Chondrocyte (in vitro differentiated cells): ENCODE results near the gene PRKAB2. TPM values are rescaled to one million over a fixed set of nuclear protein-coding genes. Genes with fewer than 3 reads are reported as not detected.
"Not testable (repeated sequence)": the region's sequence is repeated elsewhere in the genome, so short reads cannot be mapped to it uniquely, and the experiment has no call there.

Experiments
- DNase-seq: peaks from one replicate; pipeline ENCODE4 v3.0.0; 2021; ENCODE audit warnings: mixed read lengths, low spot score
- H3K27ac Mint-ChIP-seq: one replicate; pipeline ENCODE4 v1.8.0; 2021; ENCODE audit warnings: mild to moderate bottlenecking, moderate library complexity, mixed read lengths; ENCODE audit not compliant: unreplicated experiment
- H3K27me3 Mint-ChIP-seq: 2 replicates; pipeline ENCODE4 v1.8.0; 2021; ENCODE audit warnings: low read depth, mixed read lengths
- H3K36me3 Mint-ChIP-seq: 2 replicates; pipeline ENCODE4 v1.8.0; 2021; ENCODE audit warnings: low read depth, mixed read lengths
- H3K4me1 Mint-ChIP-seq: 2 replicates; pipeline ENCODE4 v1.8.0; 2021; ENCODE audit warnings: low read depth, mild to moderate bottlenecking, mixed read lengths
- H3K4me3 Mint-ChIP-seq: one replicate; pipeline ENCODE4 v1.8.0; 2021; ENCODE audit warnings: mild to moderate bottlenecking, moderate library complexity, mixed read lengths; ENCODE audit not compliant: unreplicated experiment
- H3K9me3 Mint-ChIP-seq: 2 replicates; pipeline ENCODE4 v1.8.0; 2021; ENCODE audit warnings: low read depth, mixed read lengths
- total RNA-seq: library from RNA; stranded (reverse); gene quantifications from 3 replicates; pipeline ENCODE4 v1.2.1, GENCODE V29; 2021
- TF ChIP-seq, protein P1 (sequence below): fragments of 200-600 bp; sonication (generic); IDR thresholded peaks from 2 replicates; pipeline ENCODE4 v1.5.0; 2021; ENCODE audit warnings: antibody characterized with exemption, mild to moderate bottlenecking, moderate library complexity

PRKAB2 gene
- total RNA-seq, 1 donor from 2014 or later: 29.5 TPM

GRCh38 chr1:147111381-147112130 is 60.7 kb downstream of the PRKAB2 start:
- no peak overlapping the region for H3K4me3 Mint-ChIP-seq
- no peaks in the 10 kb centered on the region for H3K9me3 Mint-ChIP-seq

DNA sequence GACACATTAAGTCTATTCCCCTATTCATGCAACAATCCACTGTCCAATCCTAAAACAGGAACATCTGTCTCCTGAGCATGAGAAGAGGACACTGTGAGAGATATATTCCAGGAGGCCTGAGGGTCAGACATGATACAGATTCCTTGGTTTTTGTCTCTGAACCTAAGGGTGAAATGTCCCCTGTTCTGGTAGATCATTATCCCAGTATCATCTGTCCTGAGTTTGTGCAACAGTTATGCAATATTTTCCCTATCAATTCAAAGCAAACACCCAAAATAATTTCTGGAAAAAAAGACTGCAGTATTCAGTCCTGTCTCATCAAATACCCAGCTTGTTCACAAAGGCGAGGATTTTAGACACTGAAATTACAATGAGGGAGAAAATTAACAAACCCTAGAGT is 61.4 kb downstream of the PRKAB2 start:
- Mint-ChIP-seq H3K36me3 (no peaks in the 10 kb centered on the region), H3K4me1 (no peaks in the 10 kb centered on the region), H3K27ac (no peak overlapping the region), H3K4me3 (no peak overlapping the region), H3K27me3 (peaks cover 12% of the 10 kb centered on the region), H3K9me3 (no peaks in the 10 kb centered on the region)
- no peak for DNase-seq
- TF ChIP-seq, protein P1, sequence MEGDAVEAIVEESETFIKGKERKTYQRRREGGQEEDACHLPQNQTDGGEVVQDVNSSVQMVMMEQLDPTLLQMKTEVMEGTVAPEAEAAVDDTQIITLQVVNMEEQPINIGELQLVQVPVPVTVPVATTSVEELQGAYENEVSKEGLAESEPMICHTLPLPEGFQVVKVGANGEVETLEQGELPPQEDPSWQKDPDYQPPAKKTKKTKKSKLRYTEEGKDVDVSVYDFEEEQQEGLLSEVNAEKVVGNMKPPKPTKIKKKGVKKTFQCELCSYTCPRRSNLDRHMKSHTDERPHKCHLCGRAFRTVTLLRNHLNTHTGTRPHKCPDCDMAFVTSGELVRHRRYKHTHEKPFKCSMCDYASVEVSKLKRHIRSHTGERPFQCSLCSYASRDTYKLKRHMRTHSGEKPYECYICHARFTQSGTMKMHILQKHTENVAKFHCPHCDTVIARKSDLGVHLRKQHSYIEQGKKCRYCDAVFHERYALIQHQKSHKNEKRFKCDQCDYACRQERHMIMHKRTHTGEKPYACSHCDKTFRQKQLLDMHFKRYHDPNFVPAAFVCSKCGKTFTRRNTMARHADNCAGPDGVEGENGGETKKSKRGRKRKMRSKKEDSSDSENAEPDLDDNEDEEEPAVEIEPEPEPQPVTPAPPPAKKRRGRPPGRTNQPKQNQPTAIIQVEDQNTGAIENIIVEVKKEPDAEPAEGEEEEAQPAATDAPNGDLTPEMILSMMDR: no peak

More at GRCh38 chr1:147111381-147112130, 60.7 kb downstream of the PRKAB2 start:
- TF ChIP-seq, protein P1: no peak
- H3K27ac Mint-ChIP-seq: no peak overlapping the region
- H3K36me3 Mint-ChIP-seq: no peaks in the 10 kb centered on the region
- no peaks in the 10 kb centered on the region for H3K4me1 Mint-ChIP-seq
- no peak for DNase-seq
- peaks cover 12% of the 10 kb centered on the region for H3K27me3 Mint-ChIP-seq

GRCh38 chr1:147110434-147110833 is 61.8 kb downstream of the PRKAB2 start:
- Mint-ChIP-seq H3K27me3 (peaks cover 12% of the 10 kb centered on the region), H3K27ac (no peak overlapping the region), H3K4me1 (no peaks in the 10 kb centered on the region), H3K9me3 (no peaks in the 10 kb centered on the region), H3K36me3 (no peaks in the 10 kb centered on the region), H3K4me3 (no peak overlapping the region)
- DNase-seq: no peak
- TF ChIP-seq, protein P1: no peak

GRCh38 chr1:147109762-147110161 is 62.5 kb downstream of the PRKAB2 start:
- Mint-ChIP-seq H3K4me1 (no peaks in the 10 kb centered on the region), H3K36me3 (no peaks in the 10 kb centered on the region), H3K4me3 (no peak overlapping the region), H3K9me3 (no peaks in the 10 kb centered on the region), H3K27ac (no peak overlapping the region), H3K27me3 (peaks cover 12% of the 10 kb centered on the region)
- no peak for DNase-seq
- TF ChIP-seq, protein P1: no peak

- DNase-seq: no peak
Measured at GRCh38 chr1:147109041-147109440, 63.2 kb downstream of the PRKAB2 start.

GRCh38 chr1:147106407-147106881 is 65.8 kb downstream of the PRKAB2 start:
- DNase-seq, H3K4me1 Mint-ChIP-seq, H3K9me3 Mint-ChIP-seq, H3K27ac Mint-ChIP-seq, H3K36me3 Mint-ChIP-seq, H3K4me3 Mint-ChIP-seq: not testable (repeated sequence)
- peaks cover 17% of the 10 kb centered on the region for H3K27me3 Mint-ChIP-seq

More at GRCh38 chr1:147109041-147109440, 63.2 kb downstream of the PRKAB2 start:
- H3K4me3 Mint-ChIP-seq: no peak overlapping the region
- H3K27ac Mint-ChIP-seq: no peak overlapping the region
- H3K4me1 Mint-ChIP-seq: no peaks in the 10 kb centered on the region
- no peaks in the 10 kb centered on the region for H3K9me3 Mint-ChIP-seq
- no peaks in the 10 kb centered on the region for H3K36me3 Mint-ChIP-seq
- TF ChIP-seq, protein P1: no peak
- peaks cover 12% of the 10 kb centered on the region for H3K27me3 Mint-ChIP-seq
